ENCODE measurements around the gene HYAL1.

GRCh38 chr3:50292159-50293078, 11.0 kb downstream of the HYAL1 start, which contains the start of gene IFRD2:
- TF ChIP-seq POLR2A (IDR thresholded peaks at IDR 0.05) = peak; percentile 69
- TF ChIP-seq, protein P1, sequence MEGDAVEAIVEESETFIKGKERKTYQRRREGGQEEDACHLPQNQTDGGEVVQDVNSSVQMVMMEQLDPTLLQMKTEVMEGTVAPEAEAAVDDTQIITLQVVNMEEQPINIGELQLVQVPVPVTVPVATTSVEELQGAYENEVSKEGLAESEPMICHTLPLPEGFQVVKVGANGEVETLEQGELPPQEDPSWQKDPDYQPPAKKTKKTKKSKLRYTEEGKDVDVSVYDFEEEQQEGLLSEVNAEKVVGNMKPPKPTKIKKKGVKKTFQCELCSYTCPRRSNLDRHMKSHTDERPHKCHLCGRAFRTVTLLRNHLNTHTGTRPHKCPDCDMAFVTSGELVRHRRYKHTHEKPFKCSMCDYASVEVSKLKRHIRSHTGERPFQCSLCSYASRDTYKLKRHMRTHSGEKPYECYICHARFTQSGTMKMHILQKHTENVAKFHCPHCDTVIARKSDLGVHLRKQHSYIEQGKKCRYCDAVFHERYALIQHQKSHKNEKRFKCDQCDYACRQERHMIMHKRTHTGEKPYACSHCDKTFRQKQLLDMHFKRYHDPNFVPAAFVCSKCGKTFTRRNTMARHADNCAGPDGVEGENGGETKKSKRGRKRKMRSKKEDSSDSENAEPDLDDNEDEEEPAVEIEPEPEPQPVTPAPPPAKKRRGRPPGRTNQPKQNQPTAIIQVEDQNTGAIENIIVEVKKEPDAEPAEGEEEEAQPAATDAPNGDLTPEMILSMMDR (IDR thresholded peaks at IDR 0.05) = peak in 2 of 4 experiments; percentile 9 to 33

All from prostate gland (tissue), 2 donors.